Naive B cell (primary cell): ENCODE measurements around the gene FBXW10. TPM values are rescaled to one million over a fixed set of nuclear protein-coding genes. Genes with fewer than 3 reads are reported as not detected.

Experiments used
- polyA plus RNA-seq, 6 donors: library from polyadenylated mRNA; unstranded; fragments of 300-500 nt; fragmentation: Illumina TruSeq; gene quantifications; one replicate each; pipeline ENCODE4 v1.2.3, GENCODE V29; 2021; ENCODE audit warnings: low read depth in 6 of 6

FBXW10 gene
- polyA plus RNA-seq, 6 donors from 2014 or later: not detected

Other genes starting within 250 kb of the FBXW10 start
- gene TBC1D28, start 99.7 kb upstream of the FBXW10 start, polyA plus RNA-seq: not detected
- gene FOXO3B, start 61.7 kb upstream of the FBXW10 start, polyA plus RNA-seq: 1 to 10 TPM in 5 of 6 donors, under 1 TPM in 1; 0.64 to 3.6 (median 2.2) TPM
- 10 to 100 TPM; 41.0 to 66.7 (median 49.1) TPM for gene TVP23B, start 37.1 kb downstream of the FBXW10 start, polyA plus RNA-seq
- 10 to 100 TPM; 40.1 to 53.3 (median 46.1) TPM for gene PRPSAP2, start 114.1 kb downstream of the FBXW10 start, polyA plus RNA-seq
- gene SLC5A10, start 208.1 kb downstream of the FBXW10 start, polyA plus RNA-seq: under 1 TPM in 5 of 6 donors, not detected in 1; 0.06 to 0.17 (median 0.10) TPM